Effector memory CD4-positive, alpha-beta T cell (primary cell): Measurements from ENCODE around the gene CTRB1.

Experiments
- DNase-seq, 3 donors: peaks; one replicate each; pipeline ENCODE4 v3.0.0-alpha.2; 2020
- H3K27ac ChIP-seq: 2 replicates; pipeline ENCODE4 v1.7.0; 2013; ENCODE audit warnings: mild to moderate bottlenecking, low read length, moderate library complexity; ENCODE audit not compliant: insufficient read depth, poor library complexity, severe bottlenecking
- H3K27me3 ChIP-seq: replicated peaks from 2 replicates; pipeline ENCODE4 v1.7.0; 2013; ENCODE audit warnings: mild to moderate bottlenecking, low read length; ENCODE audit not compliant: insufficient read depth, control insufficient read depth, poor library complexity, severe bottlenecking
- H3K36me3 ChIP-seq: 2 replicates; pipeline ENCODE4 v1.7.0; 2013; ENCODE audit warnings: mild to moderate bottlenecking, low read length, moderate library complexity; ENCODE audit not compliant: control insufficient read depth, insufficient read depth
- H3K4me1 ChIP-seq: 2 replicates; pipeline ENCODE4 v1.7.0; 2013; ENCODE audit warnings: low read length, mild to moderate bottlenecking; ENCODE audit not compliant: control insufficient read depth, insufficient read depth, poor library complexity, severe bottlenecking
- H3K4me3 ChIP-seq: 2 replicates; pipeline ENCODE4 v1.7.0; 2013; ENCODE audit warnings: low read length, low read depth, mild to moderate bottlenecking; ENCODE audit not compliant: insufficient read depth, poor library complexity, severe bottlenecking
- H3K9me3 ChIP-seq: 2 replicates; pipeline ENCODE4 v1.7.0; 2013; ENCODE audit warnings: mild to moderate bottlenecking, low read length, moderate library complexity; ENCODE audit not compliant: control insufficient read depth

The CTRB1 gene

GRCh38 chr16:75247249-75247648 is 28.5 kb downstream of the CTRB1 start:
- peaks cover 23% of the 10 kb centered on the region for H3K27me3 ChIP-seq
- no peaks in the 10 kb centered on the region for H3K36me3 ChIP-seq
- H3K27ac ChIP-seq = no peak overlapping the region
- DNase-seq = no peak
- H3K9me3 ChIP-seq = no peaks in the 10 kb centered on the region
- no peak overlapping the region for H3K4me3 ChIP-seq
- peaks cover 10% of the 10 kb centered on the region for H3K4me1 ChIP-seq

- no peak for DNase-seq
- Histone ChIP-seq H3K4me1 (peaks cover 10% of the 10 kb centered on the region), H3K36me3 (no peaks in the 10 kb centered on the region), H3K9me3 (no peaks in the 10 kb centered on the region), H3K27ac (no peak overlapping the region), H3K4me3 (no peak overlapping the region), H3K27me3 (peaks cover 32% of the 10 kb centered on the region)
Measured at GRCh38 chr16:75248142-75248535, 29.4 kb downstream of the CTRB1 start.

- Histone ChIP-seq H3K36me3 (no peaks in the 10 kb centered on the region), H3K9me3 (no peaks in the 10 kb centered on the region), H3K27me3 (peaks cover 34% of the 10 kb centered on the region), H3K4me3 (no peak overlapping the region), H3K27ac (no peak overlapping the region), H3K4me1 (peaks cover 10% of the 10 kb centered on the region)
- no peak for DNase-seq
Measured at GRCh38 chr16:75248536-75249380, 30.0 kb downstream of the CTRB1 start.

- Histone ChIP-seq H3K4me3 (no peak overlapping the region), H3K9me3 (no peaks in the 10 kb centered on the region), H3K4me1 (peaks cover 10% of the 10 kb centered on the region), H3K36me3 (no peaks in the 10 kb centered on the region), H3K27ac (no peak overlapping the region), H3K27me3 (peaks cover 34% of the 10 kb centered on the region)
- no peak for DNase-seq
Measured at GRCh38 chr16:75249441-75249840, 30.7 kb downstream of the CTRB1 start.

- no peaks in the 10 kb centered on the region for H3K36me3 ChIP-seq
- no peak for DNase-seq
- H3K4me3 ChIP-seq = peak overlapping the region; percentile 50
- no peak overlapping the region for H3K27ac ChIP-seq
- peaks cover 10% of the 10 kb centered on the region for H3K4me1 ChIP-seq
- no peaks in the 10 kb centered on the region for H3K9me3 ChIP-seq
- peaks cover 37% of the 10 kb centered on the region for H3K27me3 ChIP-seq
Measured at GRCh38 chr16:75250089-75250808, 31.5 kb downstream of the CTRB1 start.

- Histone ChIP-seq H3K9me3 (no peaks in the 10 kb centered on the region), H3K4me1 (peaks cover 10% of the 10 kb centered on the region), H3K4me3 (peak overlapping the region; percentile 50), H3K36me3 (no peaks in the 10 kb centered on the region), H3K27ac (no peak overlapping the region), H3K27me3 (peaks cover 37% of the 10 kb centered on the region)
- DNase-seq = no peak
Measured at GRCh38 chr16:75250809-75251279, 32.1 kb downstream of the CTRB1 start.

GRCh38 chr16:75251280-75252048 is 32.7 kb downstream of the CTRB1 start, which contains the start of gene BCAR1:
Gene BCAR1, minus strand, starts transcription at chr16:75251624. Its CDS starts 142 bp downstream, at chr16:75251482.
- H3K4me1 ChIP-seq = peaks cover 10% of the 10 kb centered on the region
- H3K4me3 ChIP-seq = peak within 1 kb of the TSS; percentile 50
- DNase-seq = no peak
- H3K9me3 ChIP-seq = no peaks in the 10 kb centered on the region
- H3K36me3 ChIP-seq = no peaks in the 10 kb centered on the region
- no peak within 1 kb of the TSS for H3K27ac ChIP-seq
- peaks cover 37% of the 10 kb centered on the region for H3K27me3 ChIP-seq

GRCh38 chr16:75252049-75252864 is 33.5 kb downstream of the CTRB1 start:
- Histone ChIP-seq H3K27ac (no peak overlapping the region), H3K9me3 (no peaks in the 10 kb centered on the region), H3K4me1 (peaks cover 10% of the 10 kb centered on the region), H3K36me3 (no peaks in the 10 kb centered on the region), H3K4me3 (no peak overlapping the region), H3K27me3 (peaks cover 37% of the 10 kb centered on the region)
- no peak for DNase-seq
